ENCODE data around the gene PRDM8.

PRDM8 gene

GRCh38 chr4:80253510-80253909, 56.2 kb downstream of the PRDM8 start:
- Histone ChIP-seq H3K4me1 (ENCODE audit: control insufficient read depth in 1 of 2, insufficient read depth in 1 of 2, low read depth in 1 of 2, low read length in 1 of 2) (no peaks in the 10 kb centered on the region), H3K27ac (no peak overlapping the region), H3K4me3 (ENCODE audit: low read depth in 1 of 2, low read length in 1 of 2) (no peak overlapping the region), H3K36me3 (no peaks in the 10 kb centered on the region), H3K9me3 (no peaks in the 10 kb centered on the region), H3K27me3 (peaks cover 40% of the 10 kb centered on the region)
- TF ChIP-seq, protein P1, sequence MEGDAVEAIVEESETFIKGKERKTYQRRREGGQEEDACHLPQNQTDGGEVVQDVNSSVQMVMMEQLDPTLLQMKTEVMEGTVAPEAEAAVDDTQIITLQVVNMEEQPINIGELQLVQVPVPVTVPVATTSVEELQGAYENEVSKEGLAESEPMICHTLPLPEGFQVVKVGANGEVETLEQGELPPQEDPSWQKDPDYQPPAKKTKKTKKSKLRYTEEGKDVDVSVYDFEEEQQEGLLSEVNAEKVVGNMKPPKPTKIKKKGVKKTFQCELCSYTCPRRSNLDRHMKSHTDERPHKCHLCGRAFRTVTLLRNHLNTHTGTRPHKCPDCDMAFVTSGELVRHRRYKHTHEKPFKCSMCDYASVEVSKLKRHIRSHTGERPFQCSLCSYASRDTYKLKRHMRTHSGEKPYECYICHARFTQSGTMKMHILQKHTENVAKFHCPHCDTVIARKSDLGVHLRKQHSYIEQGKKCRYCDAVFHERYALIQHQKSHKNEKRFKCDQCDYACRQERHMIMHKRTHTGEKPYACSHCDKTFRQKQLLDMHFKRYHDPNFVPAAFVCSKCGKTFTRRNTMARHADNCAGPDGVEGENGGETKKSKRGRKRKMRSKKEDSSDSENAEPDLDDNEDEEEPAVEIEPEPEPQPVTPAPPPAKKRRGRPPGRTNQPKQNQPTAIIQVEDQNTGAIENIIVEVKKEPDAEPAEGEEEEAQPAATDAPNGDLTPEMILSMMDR (IDR thresholded peaks at IDR 0.05), result no peak
